Neural cell (in vitro differentiated cells): ENCODE results near the gene MCCC1. TPM values are rescaled to one million over a fixed set of nuclear protein-coding genes. Genes with fewer than 3 reads are reported as not detected.

Experiments
- H2AFZ ChIP-seq: fragments of 200-600, 300-800 bp; sonication (generic), shearing (Covaris generic); 2 replicates; pipeline ENCODE4 v1.6.0; 2014; ENCODE audit warnings: low read depth, mild to moderate bottlenecking, antibody characterized with exemption, low read length, moderate library complexity
- H3F3A ChIP-seq: fragments of 200-600 bp; shearing (Covaris generic); 2 replicates; pipeline ENCODE4 v1.6.1; 2016; ENCODE audit warnings: mild to moderate bottlenecking, moderate library complexity, mixed read lengths, antibody characterized with exemption, low read length; ENCODE audit not compliant: insufficient read depth, poor library complexity, severe bottlenecking
- H3K27ac ChIP-seq: fragments of 200-600, 300-800 bp; sonication (generic), shearing (Covaris generic); 2 replicates; pipeline ENCODE4 v1.5.1; 2014; ENCODE audit warnings: mild to moderate bottlenecking, low read length, moderate library complexity
- H3K27me3 ChIP-seq: fragments of 300-800, 200-600 bp; sonication (generic), shearing (Covaris generic); 2 replicates; pipeline ENCODE4 v1.6.0; 2014; ENCODE audit warnings: mild to moderate bottlenecking, low read depth, low read length, moderate library complexity; ENCODE audit not compliant: insufficient read depth
- H3K36me3 ChIP-seq: fragments of 300-800, 200-600 bp; sonication (generic), shearing (Covaris generic); 2 replicates; pipeline ENCODE4 v1.5.1; 2014; ENCODE audit warnings: mild to moderate bottlenecking, antibody characterized with exemption, low read length, moderate library complexity; ENCODE audit not compliant: insufficient read depth
- H3K4me2 ChIP-seq: fragments of 300-800, 200-600 bp; sonication (generic), shearing (Covaris generic); 2 replicates; pipeline ENCODE4 v1.6.0; 2014; ENCODE audit warnings: mild to moderate bottlenecking, low read length
- H3K4me3 ChIP-seq: fragments of 300-800, 200-600 bp; sonication (generic), shearing (Covaris generic); 2 replicates; pipeline ENCODE4 v1.5.1; 2014; ENCODE audit warnings: mild to moderate bottlenecking, low read length, moderate library complexity
- H3K79me2 ChIP-seq: fragments of 200-600 bp; shearing (Covaris generic); replicated peaks from 2 replicates; pipeline ENCODE4 v1.6.0; 2014; ENCODE audit warnings: mild to moderate bottlenecking, low read length, moderate library complexity; ENCODE audit not compliant: insufficient read depth
- H3K9ac ChIP-seq: fragments of 300-800, 200-600 bp; sonication (generic), shearing (Covaris generic); 2 replicates; pipeline ENCODE4 v1.6.1; 2016; ENCODE audit warnings: mild to moderate bottlenecking, low read length, mixed read lengths
- H3K9me2 ChIP-seq: fragments of 200-600 bp; shearing (Covaris generic); 2 replicates; pipeline ENCODE4 v1.6.1; 2016; ENCODE audit warnings: mild to moderate bottlenecking, low read length, mixed read lengths; ENCODE audit not compliant: insufficient read depth
- H3K9me3 ChIP-seq: fragments of 200-600, 300-800 bp; sonication (generic), shearing (Covaris generic); 2 replicates; pipeline ENCODE4 v1.6.1; 2016; ENCODE audit warnings: mild to moderate bottlenecking, mixed run types, low read length, moderate library complexity, mixed read lengths
- H4K20me1 ChIP-seq: fragments of 200-600 bp; shearing (Covaris generic); 2 replicates; pipeline ENCODE4 v1.6.1; 2016; ENCODE audit warnings: mild to moderate bottlenecking, mixed run types; ENCODE audit not compliant: insufficient read depth
- EP300 ChIP-seq: fragments of 450-650 bp; conservative IDR thresholded peaks from 2 replicates; pipeline ENCODE4 v1.6.1; 2014; ENCODE audit warnings: antibody characterized with exemption, mild to moderate bottlenecking, moderate library complexity; ENCODE audit not compliant: poor library complexity, severe bottlenecking
- EZH2 ChIP-seq: fragments of 200-600, 300-800 bp; shearing (Covaris generic), sonication (generic); IDR thresholded peaks from 2 replicates; pipeline ENCODE4 v1.6.1; 2014; ENCODE audit warnings: antibody characterized with exemption, low read length, borderline replicate concordance, mild to moderate bottlenecking; ENCODE audit not compliant: insufficient read depth, poor library complexity, severe bottlenecking
- MXI1 ChIP-seq: fragments of 450-650 bp; conservative IDR thresholded peaks from 2 replicates; pipeline ENCODE4 v1.6.1; 2014; ENCODE audit warnings: antibody characterized with exemption, mild to moderate bottlenecking; ENCODE audit not compliant: poor library complexity, severe bottlenecking
- POLR2AphosphoS5 ChIP-seq: IDR thresholded peaks from 2 replicates; pipeline ENCODE4 v1.6.1; 2012
- RAD21 ChIP-seq: fragments of 450-650 bp; conservative IDR thresholded peaks from 2 replicates; pipeline ENCODE4 v1.6.1; 2014; ENCODE audit warnings: antibody characterized with exemption, mild to moderate bottlenecking, moderate library complexity
- SMC3 ChIP-seq: fragments of 450-650 bp; conservative IDR thresholded peaks from 2 replicates; pipeline ENCODE4 v1.6.1; 2014; ENCODE audit warnings: antibody characterized with exemption, mild to moderate bottlenecking, moderate library complexity; ENCODE audit not compliant: poor library complexity
- TAF1 ChIP-seq: IDR thresholded peaks from 2 replicates; pipeline ENCODE4 v1.6.1; 2012; ENCODE audit warnings: low read depth
- polyA plus RNA-seq: library from polyadenylated mRNA; depleted of rRNA; stranded (reverse); fragments of >200 nt; gene quantifications from 2 replicates; pipeline ENCODE4 v1.2.3, GENCODE V29; 2014
- TF ChIP-seq, protein P1 (sequence below): fragments of 450-650 bp; IDR thresholded peaks from 2 replicates; pipeline ENCODE4 v1.5.1; 2014; ENCODE audit warnings: antibody characterized with exemption, mild to moderate bottlenecking, moderate library complexity; ENCODE audit not compliant: poor library complexity, severe bottlenecking
- TF ChIP-seq, protein P2 (sequence below): IDR thresholded peaks from 2 replicates; pipeline ENCODE4 v1.6.1; 2012; ENCODE audit warnings: borderline replicate concordance

MCCC1 gene
- polyA plus RNA-seq, 1 donor from 2014 or later, result 29.6 TPM

DNA sequence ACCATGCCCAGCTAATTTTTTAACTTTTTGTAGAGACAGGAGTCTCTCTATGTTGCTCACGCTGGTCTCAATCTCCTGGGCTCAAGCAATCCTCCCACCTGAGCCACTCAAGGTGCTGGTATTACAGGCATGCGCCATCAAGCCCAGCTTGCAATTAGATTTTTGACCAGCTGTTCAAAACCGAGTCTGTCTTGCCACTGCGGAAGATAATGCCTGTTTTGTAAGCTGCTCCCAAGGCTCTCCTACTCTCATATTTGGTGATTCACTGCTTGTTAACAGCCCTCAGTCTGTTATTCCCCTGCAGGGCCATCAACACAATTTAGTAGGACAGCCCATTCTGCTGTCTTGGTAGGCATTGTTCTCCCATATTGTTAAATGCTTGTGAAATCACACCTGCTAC lies 17.8 kb upstream of the MCCC1 start:
- Histone ChIP-seq H2AFZ (no peak overlapping the region), H3K4me2 (no peak overlapping the region), H3K4me3 (no peak overlapping the region), H3K36me3 (no peaks in the 10 kb centered on the region), H3K9me3 (no peaks in the 10 kb centered on the region), H3K79me2 (no peaks in the 10 kb centered on the region), H3K9ac (no peak overlapping the region), H3F3A (no peaks in the 10 kb centered on the region), H3K27ac (no peak overlapping the region), H3K9me2 (no peaks in the 10 kb centered on the region), H4K20me1 (no peaks in the 10 kb centered on the region), H3K27me3 (no peaks in the 10 kb centered on the region)
- TF ChIP-seq MXI1 (no peak), EP300 (no peak), EZH2 (no peak), POLR2AphosphoS5 (no peak), SMC3 (no peak), TAF1 (no peak), RAD21 (no peak)
- TF ChIP-seq, protein P1, sequence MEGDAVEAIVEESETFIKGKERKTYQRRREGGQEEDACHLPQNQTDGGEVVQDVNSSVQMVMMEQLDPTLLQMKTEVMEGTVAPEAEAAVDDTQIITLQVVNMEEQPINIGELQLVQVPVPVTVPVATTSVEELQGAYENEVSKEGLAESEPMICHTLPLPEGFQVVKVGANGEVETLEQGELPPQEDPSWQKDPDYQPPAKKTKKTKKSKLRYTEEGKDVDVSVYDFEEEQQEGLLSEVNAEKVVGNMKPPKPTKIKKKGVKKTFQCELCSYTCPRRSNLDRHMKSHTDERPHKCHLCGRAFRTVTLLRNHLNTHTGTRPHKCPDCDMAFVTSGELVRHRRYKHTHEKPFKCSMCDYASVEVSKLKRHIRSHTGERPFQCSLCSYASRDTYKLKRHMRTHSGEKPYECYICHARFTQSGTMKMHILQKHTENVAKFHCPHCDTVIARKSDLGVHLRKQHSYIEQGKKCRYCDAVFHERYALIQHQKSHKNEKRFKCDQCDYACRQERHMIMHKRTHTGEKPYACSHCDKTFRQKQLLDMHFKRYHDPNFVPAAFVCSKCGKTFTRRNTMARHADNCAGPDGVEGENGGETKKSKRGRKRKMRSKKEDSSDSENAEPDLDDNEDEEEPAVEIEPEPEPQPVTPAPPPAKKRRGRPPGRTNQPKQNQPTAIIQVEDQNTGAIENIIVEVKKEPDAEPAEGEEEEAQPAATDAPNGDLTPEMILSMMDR, result no peak
- TF ChIP-seq, protein P2, sequence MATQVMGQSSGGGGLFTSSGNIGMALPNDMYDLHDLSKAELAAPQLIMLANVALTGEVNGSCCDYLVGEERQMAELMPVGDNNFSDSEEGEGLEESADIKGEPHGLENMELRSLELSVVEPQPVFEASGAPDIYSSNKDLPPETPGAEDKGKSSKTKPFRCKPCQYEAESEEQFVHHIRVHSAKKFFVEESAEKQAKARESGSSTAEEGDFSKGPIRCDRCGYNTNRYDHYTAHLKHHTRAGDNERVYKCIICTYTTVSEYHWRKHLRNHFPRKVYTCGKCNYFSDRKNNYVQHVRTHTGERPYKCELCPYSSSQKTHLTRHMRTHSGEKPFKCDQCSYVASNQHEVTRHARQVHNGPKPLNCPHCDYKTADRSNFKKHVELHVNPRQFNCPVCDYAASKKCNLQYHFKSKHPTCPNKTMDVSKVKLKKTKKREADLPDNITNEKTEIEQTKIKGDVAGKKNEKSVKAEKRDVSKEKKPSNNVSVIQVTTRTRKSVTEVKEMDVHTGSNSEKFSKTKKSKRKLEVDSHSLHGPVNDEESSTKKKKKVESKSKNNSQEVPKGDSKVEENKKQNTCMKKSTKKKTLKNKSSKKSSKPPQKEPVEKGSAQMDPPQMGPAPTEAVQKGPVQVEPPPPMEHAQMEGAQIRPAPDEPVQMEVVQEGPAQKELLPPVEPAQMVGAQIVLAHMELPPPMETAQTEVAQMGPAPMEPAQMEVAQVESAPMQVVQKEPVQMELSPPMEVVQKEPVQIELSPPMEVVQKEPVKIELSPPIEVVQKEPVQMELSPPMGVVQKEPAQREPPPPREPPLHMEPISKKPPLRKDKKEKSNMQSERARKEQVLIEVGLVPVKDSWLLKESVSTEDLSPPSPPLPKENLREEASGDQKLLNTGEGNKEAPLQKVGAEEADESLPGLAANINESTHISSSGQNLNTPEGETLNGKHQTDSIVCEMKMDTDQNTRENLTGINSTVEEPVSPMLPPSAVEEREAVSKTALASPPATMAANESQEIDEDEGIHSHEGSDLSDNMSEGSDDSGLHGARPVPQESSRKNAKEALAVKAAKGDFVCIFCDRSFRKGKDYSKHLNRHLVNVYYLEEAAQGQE, result no peak

DNA sequence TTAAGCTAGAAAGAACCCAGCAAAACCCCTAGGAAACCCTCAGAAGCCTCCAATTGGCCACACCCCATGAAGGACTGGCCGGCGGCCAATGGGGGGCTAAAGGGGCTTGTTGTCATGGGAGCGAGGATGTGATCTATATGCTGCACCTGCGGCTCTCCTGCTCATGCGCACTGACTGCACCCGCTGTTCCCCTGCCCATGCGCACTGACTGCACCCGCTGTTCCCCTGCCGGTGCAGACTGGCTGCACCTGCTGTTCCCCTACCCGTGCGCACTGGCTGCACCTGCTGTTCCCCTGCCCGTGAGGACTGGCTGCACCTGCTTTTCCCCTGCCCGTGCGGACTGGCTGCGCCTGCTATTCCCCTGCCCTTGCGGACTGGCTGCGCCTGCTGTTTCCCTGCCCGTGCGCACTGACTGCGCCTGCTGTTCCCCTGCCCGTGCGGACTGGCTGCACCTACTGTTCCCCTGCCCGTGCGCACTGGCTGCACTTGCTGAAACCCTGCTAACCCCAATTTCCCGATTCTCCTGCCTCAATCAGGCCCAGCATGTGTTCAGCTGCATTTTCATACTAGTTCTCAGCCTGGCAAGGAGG lies 16.8 kb upstream of the MCCC1 start:
- H3K4me3 ChIP-seq, result peak overlapping the region; percentile 78
- H3K9me2 ChIP-seq, result no peaks in the 10 kb centered on the region
- no peaks in the 10 kb centered on the region for H3K36me3 ChIP-seq
- no peaks in the 10 kb centered on the region for H3K27me3 ChIP-seq
- H4K20me1 ChIP-seq, result no peaks in the 10 kb centered on the region
- no peak overlapping the region for H3K27ac ChIP-seq
- no peaks in the 10 kb centered on the region for H3F3A ChIP-seq
- H3K9ac ChIP-seq, result peak overlapping the region; percentile 66
- peak overlapping the region; percentile 81 for H3K4me2 ChIP-seq
- peak overlapping the region; percentile 36 for H2AFZ ChIP-seq
- TF ChIP-seq EZH2, result no peak
- TF ChIP-seq TAF1, result peak; percentile 36
- TF ChIP-seq MXI1, result no peak
- TF ChIP-seq, protein P2, result no peak
- TF ChIP-seq POLR2AphosphoS5, result peak; percentile 76
- no peaks in the 10 kb centered on the region for H3K9me3 ChIP-seq
- no peaks in the 10 kb centered on the region for H3K79me2 ChIP-seq
